Vagina (tissue), 2 donors: ENCODE measurements around the gene OGG1. TPM values are rescaled to one million over a fixed set of nuclear protein-coding genes. Genes with fewer than 3 reads are reported as not detected.

Experiments
- DNase-seq, 2 donors: peaks; one replicate each; pipeline ENCODE4 v3.0.0-alpha.2; 2017; ENCODE audit errors: extremely low spot score in 2 of 2
- H3K27ac ChIP-seq: fragments of 200-600 bp; sonication (generic); one replicate; pipeline ENCODE4 v1.5.1; 2019
- H3K27me3 ChIP-seq: fragments of 200-600 bp; sonication (generic); one replicate; pipeline ENCODE4 v1.5.1; 2019
- H3K36me3 ChIP-seq, 2 donors: fragments of 200-600 bp; sonication (generic); one replicate each; pipeline ENCODE4 v1.5.1; 2017 to 2019
- H3K4me1 ChIP-seq: fragments of 200-600 bp; sonication (generic); one replicate; pipeline ENCODE4 v1.5.1; 2019
- H3K4me3 ChIP-seq, 2 donors: fragments of 200-600 bp; sonication (generic); 1 replicate in 1 of 2; 2 replicates in 1 of 2; pipeline ENCODE4 v1.5.1; 2016 to 2019
- H3K9me3 ChIP-seq: fragments of 200-600 bp; sonication (generic); one replicate; pipeline ENCODE4 v1.5.1; 2019
- CTCF ChIP-seq, 3 experiments: fragments of 450-650 bp in 2 of 3; fragments of 200-600 bp in 1 of 3; sonication (generic) in 1 of 3; IDR thresholded peaks; one replicate each; pipeline ENCODE4 v1.5.1; 2017 to 2019; ENCODE audit warnings: antibody characterized with exemption in 3 of 3, mild to moderate bottlenecking in 2 of 3, moderate library complexity in 2 of 3
- POLR2A ChIP-seq, 2 donors: fragments of 450-650 bp; IDR thresholded peaks; one replicate each; pipeline ENCODE4 v1.6.1; 2017; ENCODE audit warnings: antibody characterized with exemption in 2 of 2, mild to moderate bottlenecking in 2 of 2, moderate library complexity in 2 of 2
- POLR2AphosphoS5 ChIP-seq, 2 donors: sonication (generic); formaldehyde crosslinking; IDR thresholded peaks; one replicate each; pipeline ENCODE4 v1.9.0; 2017; ENCODE audit warnings: antibody characterized with exemption in 2 of 2, mild to moderate bottlenecking in 2 of 2, low read depth in 1 of 2; ENCODE audit not compliant: insufficient read depth in 1 of 2
- intact Hi-C: fragments of 100-400 bp; cut with DNase I; formaldehyde crosslinking; loops from one replicate; pipeline ENCODE4 v1.15.1; 2023
- total RNA-seq: library from RNA; depleted of rRNA; stranded (reverse); fragments of >200 nt; gene quantifications from one replicate; pipeline ENCODE4 v1.2.3, GENCODE V29; 2016

OGG1 gene
- total RNA-seq, 1 donor from 2014 or later, result 51.6 TPM

- no peaks in the 10 kb centered on the region for H3K9me3 ChIP-seq
- H3K4me1 ChIP-seq, result no peaks in the 10 kb centered on the region
- intact Hi-C loops, result no loop called here
- H3K4me3 ChIP-seq, result no peak overlapping the region
- TF ChIP-seq POLR2A (IDR thresholded peaks at IDR 0.05), result no peak
- no peak for TF ChIP-seq CTCF (IDR thresholded peaks at IDR 0.05)
- TF ChIP-seq POLR2AphosphoS5 (IDR thresholded peaks at IDR 0.05; ENCODE audit: insufficient read depth in 1 of 2, low read depth in 1 of 2), result no peak
- DNase-seq, result no peak
- H3K36me3 ChIP-seq, result peaks cover 2 to 31% of the 10 kb centered on the region in 2 donors
- H3K27ac ChIP-seq, result no peak overlapping the region
- no peaks in the 10 kb centered on the region for H3K27me3 ChIP-seq
These were observed 32.3 kb downstream of the OGG1 start for GRCh38 chr3:9781978-9782603.

DNA sequence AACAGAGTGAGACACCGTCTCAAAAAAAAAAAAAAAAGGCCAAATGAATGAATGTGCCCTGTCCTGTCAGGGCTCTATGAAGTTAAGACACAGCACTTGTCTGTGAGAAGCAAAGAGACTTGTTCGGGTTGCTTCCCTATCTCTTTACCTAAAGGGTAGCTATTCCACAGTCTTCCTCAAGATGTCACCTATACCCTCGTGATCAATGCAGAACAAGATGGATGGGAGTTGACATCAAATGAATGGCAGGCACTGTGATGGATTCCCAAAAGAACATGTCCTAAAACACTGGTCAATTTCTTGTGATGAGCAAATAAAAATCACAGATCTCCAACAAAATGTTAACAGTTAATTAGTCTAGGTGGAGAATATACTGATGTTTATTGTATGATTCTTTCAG is 33.0 kb downstream of the OGG1 start:
- Histone ChIP-seq H3K27ac (no peak overlapping the region), H3K4me1 (no peaks in the 10 kb centered on the region), H3K4me3 (no peak overlapping the region), H3K9me3 (no peaks in the 10 kb centered on the region), H3K36me3 (peaks cover 2 to 38% of the 10 kb centered on the region in 2 donors), H3K27me3 (no peaks in the 10 kb centered on the region)
- no peak for TF ChIP-seq POLR2A (IDR thresholded peaks at IDR 0.05)
- TF ChIP-seq CTCF (IDR thresholded peaks at IDR 0.05), result no peak
- TF ChIP-seq POLR2AphosphoS5 (IDR thresholded peaks at IDR 0.05; ENCODE audit: insufficient read depth in 1 of 2, low read depth in 1 of 2), result no peak
- DNase-seq, result no peak
- intact Hi-C loops, result no loop called here

DNA sequence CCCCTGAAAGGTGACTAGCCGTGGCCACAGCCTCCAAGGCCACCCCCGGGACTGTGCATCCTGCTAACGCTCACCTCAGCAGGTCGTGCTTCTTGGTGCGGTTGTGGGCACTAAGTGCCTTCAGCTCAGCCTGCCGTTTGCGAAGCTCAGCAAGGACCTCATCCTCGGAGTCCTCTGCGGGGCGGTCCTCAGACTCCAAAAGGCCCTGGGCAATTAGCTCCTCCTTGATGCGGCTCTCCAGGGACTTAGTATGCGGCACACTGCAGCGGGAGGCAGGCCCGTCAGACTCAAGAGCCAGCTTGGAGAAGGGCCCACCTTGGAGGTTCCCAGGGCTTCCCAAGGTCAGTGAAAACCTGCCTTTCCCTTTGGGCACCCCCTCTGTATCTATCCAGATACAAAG is 34.2 kb downstream of the OGG1 start:
- H3K4me3 ChIP-seq, result no peak overlapping the region
- no peaks in the 10 kb centered on the region for H3K4me1 ChIP-seq
- no peaks in the 10 kb centered on the region for H3K27me3 ChIP-seq
- H3K9me3 ChIP-seq, result no peaks in the 10 kb centered on the region
- peaks cover 2 to 46% of the 10 kb centered on the region in 2 donors for H3K36me3 ChIP-seq
- intact Hi-C loops, result no loop called here
- no peak for DNase-seq
- H3K27ac ChIP-seq, result no peak overlapping the region
- TF ChIP-seq CTCF (IDR thresholded peaks at IDR 0.05), result no peak
- no peak for TF ChIP-seq POLR2AphosphoS5 (IDR thresholded peaks at IDR 0.05; ENCODE audit: insufficient read depth in 1 of 2, low read depth in 1 of 2)
- TF ChIP-seq POLR2A (IDR thresholded peaks at IDR 0.05), result no peak

DNA sequence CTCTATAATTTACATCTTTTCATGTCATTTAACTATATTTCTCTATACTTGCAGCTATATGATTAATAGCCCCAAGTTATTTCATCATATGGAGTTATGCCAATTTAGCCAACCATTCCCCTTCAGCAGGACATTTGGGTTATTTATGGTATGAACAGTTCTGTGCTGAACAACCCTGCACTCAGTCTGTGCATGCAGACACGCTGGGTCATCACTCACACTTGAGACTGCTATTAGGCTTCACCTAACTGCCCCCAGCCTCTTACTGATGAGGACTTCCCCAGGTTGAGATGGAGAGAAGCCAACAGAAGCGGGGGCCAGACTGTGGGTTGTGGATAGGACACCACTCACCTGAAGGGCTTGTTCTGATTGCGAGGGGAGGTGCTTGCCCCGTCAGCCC is 35.2 kb downstream of the OGG1 start:
- TF ChIP-seq POLR2AphosphoS5 (IDR thresholded peaks at IDR 0.05; ENCODE audit: insufficient read depth in 1 of 2, low read depth in 1 of 2) (no peak), CTCF (IDR thresholded peaks at IDR 0.05) (no peak), POLR2A (IDR thresholded peaks at IDR 0.05) (no peak)
- Histone ChIP-seq H3K36me3 (peaks cover 2 to 55% of the 10 kb centered on the region in 2 donors), H3K27ac (no peak overlapping the region), H3K4me3 (no peak overlapping the region), H3K9me3 (no peaks in the 10 kb centered on the region), H3K4me1 (no peaks in the 10 kb centered on the region), H3K27me3 (no peaks in the 10 kb centered on the region)
- no peak for DNase-seq
- intact Hi-C loops, result no loop called here

- H3K27ac ChIP-seq, result no peak overlapping the region
- peaks cover 3% of the 10 kb centered on the region for H3K4me1 ChIP-seq
- peaks cover 2 to 55% of the 10 kb centered on the region in 2 donors for H3K36me3 ChIP-seq
- TF ChIP-seq POLR2A (IDR thresholded peaks at IDR 0.05), result no peak
- no peak for TF ChIP-seq CTCF (IDR thresholded peaks at IDR 0.05)
- no peak for TF ChIP-seq POLR2AphosphoS5 (IDR thresholded peaks at IDR 0.05; ENCODE audit: insufficient read depth in 1 of 2, low read depth in 1 of 2)
- H3K4me3 ChIP-seq, result no peak overlapping the region
- intact Hi-C loops, result no loop called here
- H3K9me3 ChIP-seq, result no peaks in the 10 kb centered on the region
- no peaks in the 10 kb centered on the region for H3K27me3 ChIP-seq
- DNase-seq, result no peak
These were observed 35.9 kb downstream of the OGG1 start for GRCh38 chr3:9785602-9786001.
